GM12891 (cell line): Measurements from ENCODE around the gene FCHO1. TPM values are rescaled to one million over a fixed set of nuclear protein-coding genes. Genes with fewer than 3 reads are reported as not detected.
A peak's percentile ranks its signal among the peaks of the same experiment; 100 is the strongest.

Experiments
- DNase-seq: peaks from one replicate; pipeline ENCODE4 v3.0.0; 2011; ENCODE audit warnings: low spot score; ENCODE audit not compliant: insufficient read length
- FAIRE-seq: peaks from 2 replicates; lab custom pipeline; 2011; peaks lifted over from hg19 to GRCh38; lab: Jason Lieb, UNC
- PAX5 ChIP-seq: IDR thresholded peaks from 2 replicates; pipeline ENCODE4 v1.6.1; 2011; ENCODE audit warnings: low read length, moderate library complexity, mild to moderate bottlenecking; ENCODE audit not compliant: insufficient read depth, severe bottlenecking
- POLR2A ChIP-seq: IDR thresholded peaks from 2 replicates; pipeline ENCODE4 v1.6.1; 2011; ENCODE audit warnings: low read depth, low read length, control low read depth
- POLR2AphosphoS5 ChIP-seq: IDR thresholded peaks from 2 replicates; pipeline ENCODE4 v1.6.1; 2011; ENCODE audit warnings: low read depth, low read length, control low read depth
- POU2F2 ChIP-seq: IDR thresholded peaks from 2 replicates; pipeline ENCODE4 v1.6.1; 2011; ENCODE audit warnings: low read depth, mild to moderate bottlenecking, control low read depth, low read length, moderate library complexity
- SPI1 ChIP-seq: IDR thresholded peaks from 2 replicates; pipeline ENCODE4 v1.6.1; 2011; ENCODE audit warnings: low read depth, low read length, control low read depth
- TAF1 ChIP-seq: IDR thresholded peaks from 2 replicates; pipeline ENCODE4 v1.6.1; 2011; ENCODE audit warnings: low read depth, low read length, control low read depth
- polyA plus RNA-seq: library from polyadenylated mRNA; unstranded; fragments of >200 nt; gene quantifications from one replicate; pipeline ENCODE4 v1.2.1, GENCODE V29; 2012; ENCODE audit warnings: low read depth, missing spikeins, inconsistent platforms; ENCODE audit not compliant: missing spikeins

The FCHO1 gene, protein sequence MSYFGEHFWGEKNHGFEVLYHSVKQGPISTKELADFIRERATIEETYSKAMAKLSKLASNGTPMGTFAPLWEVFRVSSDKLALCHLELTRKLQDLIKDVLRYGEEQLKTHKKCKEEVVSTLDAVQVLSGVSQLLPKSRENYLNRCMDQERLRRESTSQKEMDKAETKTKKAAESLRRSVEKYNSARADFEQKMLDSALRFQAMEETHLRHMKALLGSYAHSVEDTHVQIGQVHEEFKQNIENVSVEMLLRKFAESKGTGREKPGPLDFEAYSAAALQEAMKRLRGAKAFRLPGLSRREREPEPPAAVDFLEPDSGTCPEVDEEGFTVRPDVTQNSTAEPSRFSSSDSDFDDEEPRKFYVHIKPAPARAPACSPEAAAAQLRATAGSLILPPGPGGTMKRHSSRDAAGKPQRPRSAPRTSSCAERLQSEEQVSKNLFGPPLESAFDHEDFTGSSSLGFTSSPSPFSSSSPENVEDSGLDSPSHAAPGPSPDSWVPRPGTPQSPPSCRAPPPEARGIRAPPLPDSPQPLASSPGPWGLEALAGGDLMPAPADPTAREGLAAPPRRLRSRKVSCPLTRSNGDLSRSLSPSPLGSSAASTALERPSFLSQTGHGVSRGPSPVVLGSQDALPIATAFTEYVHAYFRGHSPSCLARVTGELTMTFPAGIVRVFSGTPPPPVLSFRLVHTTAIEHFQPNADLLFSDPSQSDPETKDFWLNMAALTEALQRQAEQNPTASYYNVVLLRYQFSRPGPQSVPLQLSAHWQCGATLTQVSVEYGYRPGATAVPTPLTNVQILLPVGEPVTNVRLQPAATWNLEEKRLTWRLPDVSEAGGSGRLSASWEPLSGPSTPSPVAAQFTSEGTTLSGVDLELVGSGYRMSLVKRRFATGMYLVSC
- 22.6 TPM for polyA plus RNA-seq

DNA sequence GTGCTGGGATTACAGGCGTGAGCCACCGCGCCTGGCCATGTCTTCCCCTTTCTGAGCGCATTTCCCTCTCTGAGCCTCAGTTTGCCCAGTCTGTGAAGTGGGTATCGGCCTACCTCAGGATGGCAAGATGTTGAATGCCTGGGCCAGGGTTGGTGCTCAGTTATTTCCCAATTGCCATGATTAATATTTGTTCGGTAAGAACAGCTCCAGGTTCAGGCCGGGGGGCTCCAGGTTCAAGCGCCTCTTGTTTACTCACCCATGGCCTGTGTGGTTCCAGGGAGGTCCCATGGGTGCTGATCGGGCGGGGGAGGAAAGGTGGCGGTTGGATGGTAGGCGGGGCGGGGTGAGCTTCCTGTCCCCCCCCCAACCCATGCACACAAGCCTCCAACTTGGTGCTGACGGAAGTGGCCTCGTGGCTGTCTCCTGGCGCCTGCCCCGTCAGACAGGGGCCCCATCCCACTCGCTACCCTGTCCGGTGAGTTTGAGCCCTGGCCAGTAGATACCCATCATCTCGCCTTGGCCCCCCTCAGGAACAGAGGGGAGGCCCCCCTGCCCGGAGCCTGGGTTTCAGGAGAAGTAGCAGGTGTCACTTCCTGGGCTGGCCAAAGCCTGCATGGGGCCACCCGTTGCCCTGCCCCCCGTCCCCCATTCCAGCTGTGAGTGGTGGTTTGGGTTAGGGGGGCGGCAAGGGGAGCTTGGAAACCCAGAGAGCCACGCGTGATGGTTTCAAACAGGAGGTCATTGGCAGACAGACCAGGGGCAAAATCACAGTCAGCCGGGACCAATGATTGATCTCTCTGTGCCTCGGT lies at the start of gene FCHO1:
FCHO1 (plus strand) TSS at position 375 of the 809 bp plus-strand sequence. CDS start 3,688 bp downstream, outside the sequence.
- DNase-seq = peak; percentile 62
- TF ChIP-seq POLR2A = no peak; the same call in 1 of the 2 replicates
- TF ChIP-seq PAX5 = peak; percentile 70
- TF ChIP-seq TAF1 = peak; percentile 39; the same call in 1 of the 2 replicates
- TF ChIP-seq SPI1 = peak; percentile 42
- TF ChIP-seq POLR2AphosphoS5 = no peak
- peak; percentile 98 for FAIRE-seq

DNA sequence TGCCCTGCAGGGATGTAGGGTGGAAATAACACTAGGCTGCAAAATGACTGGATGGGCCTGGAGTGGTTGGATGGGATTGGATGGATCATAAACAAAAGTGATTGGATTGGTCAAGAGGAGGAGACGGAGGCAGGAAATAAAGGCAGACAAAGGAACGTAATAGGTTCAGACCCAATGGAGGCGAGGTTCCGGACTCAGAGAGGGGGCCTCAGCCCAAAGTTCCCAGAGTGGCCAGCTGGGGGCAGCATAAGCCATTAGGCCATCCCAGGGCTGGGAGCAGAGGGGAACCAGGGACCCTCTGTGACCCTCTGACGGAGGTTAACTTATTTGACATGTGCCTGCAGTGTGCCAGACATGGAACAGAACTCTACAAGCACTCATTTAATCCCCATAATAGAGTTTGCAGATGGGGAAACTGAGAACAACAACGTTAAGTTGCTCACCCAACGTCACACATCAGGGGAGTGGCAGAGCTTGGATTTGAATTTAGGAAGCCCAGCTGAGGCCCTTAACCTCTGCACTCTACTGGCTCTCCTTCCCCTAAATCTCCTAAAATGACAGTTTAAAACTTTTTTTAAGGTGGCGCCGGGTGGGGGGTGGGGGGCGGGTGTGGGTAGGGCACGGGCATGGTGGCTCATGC lies 47.3 kb upstream of the FCHO1 start:
- FAIRE-seq = peak; percentile 89
- TF ChIP-seq POU2F2 (no peak), TAF1 (no peak)
- no peak for DNase-seq

DNA sequence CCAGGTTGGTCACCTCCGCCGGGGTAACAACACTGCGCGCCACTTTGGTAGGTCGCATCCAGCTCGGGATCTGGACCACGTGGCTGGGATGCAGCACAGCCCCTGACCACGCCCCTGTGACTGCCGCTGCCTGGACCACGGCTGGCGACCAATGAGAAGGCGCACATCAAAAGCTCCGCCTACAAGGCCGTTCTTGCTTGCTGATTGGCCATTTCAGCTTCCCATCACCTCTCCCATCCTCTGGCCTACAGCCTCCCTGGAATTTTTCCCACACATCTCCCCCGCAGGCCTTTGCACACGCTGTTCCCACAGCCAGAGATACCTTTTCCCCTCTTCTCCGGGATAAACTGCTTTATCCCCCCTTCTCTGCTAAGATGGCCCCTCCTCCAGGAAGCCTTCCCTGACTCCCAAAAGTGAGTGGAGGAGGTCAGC lies 44.5 kb upstream of the FCHO1 start:
- TF ChIP-seq SPI1 = no peak
- TF ChIP-seq POLR2A = no peak
- no peak for TF ChIP-seq POLR2AphosphoS5
- TF ChIP-seq PAX5 = no peak
- TF ChIP-seq POU2F2 = no peak
- TF ChIP-seq TAF1 = no peak
- FAIRE-seq = no peak
- no peak for DNase-seq

DNA sequence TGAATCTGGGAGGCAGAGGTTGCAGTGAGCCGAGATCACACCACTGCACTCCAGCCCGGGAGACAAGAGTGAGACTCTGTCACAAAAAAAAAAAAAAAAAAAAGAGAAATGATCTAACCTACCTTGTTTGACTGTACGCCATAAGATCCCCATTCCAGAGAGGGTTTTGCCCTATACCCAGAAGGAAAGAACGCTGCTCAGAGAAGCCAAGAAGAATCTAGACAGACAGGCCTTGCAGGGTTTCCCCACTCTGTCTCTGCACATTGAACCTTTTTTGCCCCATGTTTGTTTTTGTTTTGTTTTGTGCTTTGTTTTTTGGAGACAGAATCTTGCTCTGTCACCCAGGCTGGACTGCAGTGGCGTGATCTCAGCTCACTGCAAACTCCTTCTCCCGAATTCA lies 39.4 kb upstream of the FCHO1 start:
- TF ChIP-seq POU2F2 = no peak
- FAIRE-seq = no peak

DNA sequence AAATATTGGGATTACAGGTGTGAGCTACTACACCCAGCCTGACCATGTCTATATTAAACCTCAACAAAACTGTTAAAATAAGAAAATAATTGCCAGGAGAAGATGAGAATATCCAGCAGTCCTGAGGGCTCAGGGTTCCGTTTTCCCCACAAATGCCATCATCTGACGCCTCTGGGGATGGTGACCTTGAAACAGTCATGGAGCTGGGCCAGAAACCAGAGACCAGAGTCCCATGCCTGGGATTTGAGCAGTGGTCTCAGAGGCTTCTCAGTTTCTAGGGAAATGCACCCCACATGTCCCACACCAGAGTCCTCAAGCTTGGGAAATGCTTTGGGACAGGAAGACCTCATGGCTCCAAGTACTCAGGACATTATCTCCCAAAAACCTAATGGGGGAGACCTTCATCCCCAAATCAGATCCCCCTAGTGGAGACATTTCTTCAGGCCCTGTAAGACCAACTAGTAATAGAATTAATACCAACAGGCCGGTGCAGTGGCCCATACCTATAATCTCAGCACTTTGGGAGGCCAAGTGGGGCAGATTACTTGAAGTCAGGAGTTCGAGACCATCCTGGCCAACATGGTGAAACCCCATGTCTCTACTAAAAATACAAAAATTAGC lies 34.9 kb upstream of the FCHO1 start:
- DNase-seq = no peak
- TF ChIP-seq PAX5 (no peak), POU2F2 (no peak), SPI1 (no peak), POLR2AphosphoS5 (no peak), TAF1 (no peak), POLR2A (no peak)
- FAIRE-seq = no peak

More for the DNA sequence above, 39.4 kb upstream of the FCHO1 start:
- DNase-seq = no peak

DNA sequence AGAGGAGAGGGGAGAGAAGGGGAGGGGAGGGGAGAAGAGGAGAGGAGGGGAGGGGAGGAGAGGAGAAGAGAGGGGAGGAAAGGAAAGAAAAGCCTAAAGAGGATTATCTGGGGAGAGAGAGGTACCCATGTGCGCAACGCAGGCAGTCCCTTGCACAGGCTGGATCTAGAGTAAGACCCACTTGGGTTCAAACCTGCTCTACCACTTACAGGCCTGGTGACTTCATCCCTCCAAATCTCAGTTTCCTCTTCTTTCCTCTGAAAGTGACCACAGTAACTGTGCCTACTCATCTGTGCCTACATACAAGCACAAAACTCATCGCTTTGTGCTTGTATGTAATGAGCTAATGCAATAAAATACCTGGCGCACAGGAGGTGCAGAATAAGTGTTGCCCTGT lies 32.7 kb upstream of the FCHO1 start:
- DNase-seq (no peak), FAIRE-seq (no peak)
- TF ChIP-seq POU2F2 = no peak
- no peak for TF ChIP-seq TAF1
- TF ChIP-seq POLR2AphosphoS5 = no peak
- no peak for TF ChIP-seq POLR2A
- no peak for TF ChIP-seq PAX5
- no peak for TF ChIP-seq SPI1

DNA sequence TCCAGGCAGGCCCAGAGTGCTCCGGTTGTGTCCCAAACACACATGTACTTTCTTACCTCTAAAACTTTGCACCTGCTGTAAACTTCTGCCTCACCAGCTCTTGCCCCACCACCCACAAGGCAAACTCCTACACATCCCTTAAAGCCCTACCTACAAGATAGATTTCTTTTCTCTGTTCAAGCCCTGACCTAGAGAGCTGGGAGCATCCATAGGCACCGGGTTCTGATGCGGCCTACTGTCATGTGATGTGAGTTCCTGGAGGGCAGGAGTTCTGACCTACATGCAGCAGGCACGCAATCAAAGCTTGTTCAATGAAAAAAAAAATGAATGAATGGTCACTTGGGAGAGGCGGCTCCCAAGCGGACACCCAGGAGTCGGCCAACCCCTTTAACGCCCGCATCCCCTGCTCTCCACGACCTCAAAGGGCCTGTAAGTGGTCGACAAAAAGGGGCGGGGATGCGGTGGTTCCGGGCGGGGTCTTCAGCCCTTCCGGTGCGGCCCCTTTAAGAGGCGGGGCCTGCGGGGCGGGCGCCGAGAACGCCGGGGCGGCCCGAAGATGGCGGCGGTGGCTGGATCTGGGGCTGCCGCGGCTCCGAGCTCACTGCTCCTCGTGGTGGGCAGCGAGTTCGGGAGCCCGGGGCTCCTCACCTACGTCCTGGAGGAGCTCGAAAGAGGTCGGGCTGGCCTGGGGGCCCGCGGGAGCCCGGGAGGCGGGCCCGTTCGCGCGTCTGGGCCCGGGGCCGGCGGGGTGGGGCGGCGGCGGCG lies 32.1 kb upstream of the FCHO1 start, which contains the start of gene MAP1S:
MAP1S (plus strand) TSS at position 534 of the 765 bp plus-strand sequence; CDS start at position 557, 23 bp downstream.
- DNase-seq (peak; percentile 89), FAIRE-seq (peak; percentile 88)
- TF ChIP-seq PAX5 (no peak), POU2F2 (no peak), TAF1 (peak; percentile 85), POLR2AphosphoS5 (peak; percentile 55; the same call in 1 of the 2 replicates), SPI1 (no peak), POLR2A (peak; percentile 59; the same call in 1 of the 2 replicates)
